ENCODE measurements around the gene RALY.
"Not testable (repeated sequence)": the region's sequence is repeated elsewhere in the genome, so short reads cannot be mapped to it uniquely, and the experiment has no call there.

RALY gene

DNA sequence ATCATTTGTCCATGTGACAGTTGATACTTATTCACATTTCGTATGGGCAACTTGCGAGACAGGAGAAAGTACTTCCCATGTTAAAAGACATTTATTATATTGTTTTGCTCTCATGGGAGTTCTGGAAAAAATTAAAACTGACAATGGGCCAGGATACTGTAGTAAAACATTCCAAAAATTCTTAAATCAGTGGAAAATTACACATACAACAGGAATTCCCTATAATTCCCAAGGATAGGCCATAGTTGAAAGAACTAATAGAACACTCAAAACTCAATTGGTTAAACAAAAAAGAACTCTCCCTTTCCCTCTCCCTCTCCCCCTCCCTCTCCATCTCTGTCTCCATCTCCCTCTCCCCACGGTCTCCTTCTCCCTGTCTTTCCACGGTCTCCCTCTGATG is 137.8 kb downstream of the RALY start (continued):
- TF ChIP-seq, protein P1, sequence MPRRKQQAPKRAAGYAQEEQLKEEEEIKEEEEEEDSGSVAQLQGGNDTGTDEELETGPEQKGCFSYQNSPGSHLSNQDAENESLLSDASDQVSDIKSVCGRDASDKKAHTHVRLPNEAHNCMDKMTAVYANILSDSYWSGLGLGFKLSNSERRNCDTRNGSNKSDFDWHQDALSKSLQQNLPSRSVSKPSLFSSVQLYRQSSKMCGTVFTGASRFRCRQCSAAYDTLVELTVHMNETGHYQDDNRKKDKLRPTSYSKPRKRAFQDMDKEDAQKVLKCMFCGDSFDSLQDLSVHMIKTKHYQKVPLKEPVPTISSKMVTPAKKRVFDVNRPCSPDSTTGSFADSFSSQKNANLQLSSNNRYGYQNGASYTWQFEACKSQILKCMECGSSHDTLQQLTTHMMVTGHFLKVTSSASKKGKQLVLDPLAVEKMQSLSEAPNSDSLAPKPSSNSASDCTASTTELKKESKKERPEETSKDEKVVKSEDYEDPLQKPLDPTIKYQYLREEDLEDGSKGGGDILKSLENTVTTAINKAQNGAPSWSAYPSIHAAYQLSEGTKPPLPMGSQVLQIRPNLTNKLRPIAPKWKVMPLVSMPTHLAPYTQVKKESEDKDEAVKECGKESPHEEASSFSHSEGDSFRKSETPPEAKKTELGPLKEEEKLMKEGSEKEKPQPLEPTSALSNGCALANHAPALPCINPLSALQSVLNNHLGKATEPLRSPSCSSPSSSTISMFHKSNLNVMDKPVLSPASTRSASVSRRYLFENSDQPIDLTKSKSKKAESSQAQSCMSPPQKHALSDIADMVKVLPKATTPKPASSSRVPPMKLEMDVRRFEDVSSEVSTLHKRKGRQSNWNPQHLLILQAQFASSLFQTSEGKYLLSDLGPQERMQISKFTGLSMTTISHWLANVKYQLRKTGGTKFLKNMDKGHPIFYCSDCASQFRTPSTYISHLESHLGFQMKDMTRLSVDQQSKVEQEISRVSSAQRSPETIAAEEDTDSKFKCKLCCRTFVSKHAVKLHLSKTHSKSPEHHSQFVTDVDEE (CRISPR knock-in tag; IDR thresholded peaks at IDR 0.05): no peak

DNA sequence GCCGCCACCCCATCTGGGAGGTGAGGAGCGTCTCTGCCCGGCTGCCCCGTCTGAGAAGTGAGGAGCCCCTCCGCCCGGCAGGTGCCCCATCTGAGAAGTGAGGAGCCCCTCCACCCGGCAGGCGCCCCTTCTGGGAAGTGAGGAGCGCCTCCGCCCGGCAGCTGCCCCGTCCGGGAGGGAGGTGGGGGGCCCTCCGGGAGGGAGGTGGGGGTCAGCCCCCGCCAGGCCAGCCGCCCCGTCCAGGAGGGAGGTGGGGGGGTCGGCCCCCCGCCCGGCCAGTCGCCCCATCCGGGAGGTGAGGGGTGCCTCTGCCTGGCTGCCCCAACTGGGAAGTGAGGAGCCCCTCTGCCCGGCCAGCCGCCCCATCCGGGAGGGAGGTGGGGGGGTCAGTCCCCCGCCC is 138.8 kb downstream of the RALY start:
- not testable (repeated sequence) for ATAC-seq

DNA sequence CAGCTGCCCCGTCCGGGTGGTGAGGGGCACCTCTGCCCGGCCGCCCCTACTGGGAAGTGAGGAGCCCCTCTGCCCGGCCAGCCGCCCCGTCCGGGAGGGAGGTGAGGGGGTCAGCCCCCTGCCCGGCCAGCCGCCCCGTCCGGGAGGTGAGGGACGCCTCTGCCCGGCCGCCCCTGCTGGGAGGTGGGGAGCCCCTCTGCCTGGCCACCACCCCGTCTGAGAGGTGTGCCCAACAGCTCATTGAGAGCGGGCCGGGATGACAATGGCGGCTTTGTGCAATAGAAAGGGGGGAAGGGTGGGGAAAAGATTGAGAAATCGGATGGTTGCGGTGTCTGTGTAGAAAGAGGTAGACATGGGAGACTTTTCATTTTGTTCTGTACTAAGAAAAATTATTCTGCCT is 139.2 kb downstream of the RALY start:
- not testable (repeated sequence) for ATAC-seq

DNA sequence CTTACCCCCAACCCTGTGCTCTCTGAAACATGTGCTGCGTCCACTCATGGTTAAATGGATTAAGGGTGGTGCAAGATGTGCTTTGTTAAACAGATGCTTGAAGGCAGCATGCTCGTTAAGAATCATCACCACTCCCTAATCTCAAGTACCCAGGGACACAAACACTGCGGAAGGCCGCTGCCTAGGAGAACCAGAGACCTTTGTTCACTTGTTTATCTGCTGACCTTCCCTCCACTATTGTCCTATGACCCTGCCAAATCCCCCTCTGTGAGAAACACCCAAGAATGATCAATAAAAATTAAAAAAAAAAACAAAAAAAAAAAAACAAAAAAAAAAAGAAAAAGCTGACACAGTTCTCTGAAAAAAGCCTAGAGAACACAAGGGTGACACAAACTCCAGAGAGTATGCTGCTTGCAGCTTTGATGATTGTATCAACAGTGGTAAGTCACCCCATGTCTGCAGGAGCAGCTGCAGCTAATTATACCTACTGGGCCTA is 139.7 kb downstream of the RALY start:
- not testable (repeated sequence) for ATAC-seq
